Progenitor cell of endocrine pancreas (in vitro differentiated cells): ENCODE measurements around the gene HSF2BP. TPM values are rescaled to one million over a fixed set of nuclear protein-coding genes. Genes with fewer than 3 reads are reported as not detected.

ENCODE experiments used
- DNase-seq: peaks from one replicate; pipeline ENCODE4 v3.0.0; 2021; ENCODE audit warnings: low spot score; ENCODE audit not compliant: unreplicated experiment
- H3K27ac Mint-ChIP-seq: 2 replicates; pipeline ENCODE4 v1.8.0; 2021; ENCODE audit warnings: mild to moderate bottlenecking, moderate library complexity, mixed read lengths
- H3K27me3 Mint-ChIP-seq: 2 replicates; pipeline ENCODE4 v1.8.0; 2021; ENCODE audit warnings: mixed read lengths
- H3K36me3 Mint-ChIP-seq: 2 replicates; pipeline ENCODE4 v1.8.0; 2022; ENCODE audit warnings: mixed read lengths; ENCODE audit not compliant: insufficient read depth
- H3K4me1 Mint-ChIP-seq: 2 replicates; pipeline ENCODE4 v1.8.0; 2021; ENCODE audit warnings: low read depth, mixed read lengths
- H3K4me3 Mint-ChIP-seq: 2 replicates; pipeline ENCODE4 v1.8.0; 2021; ENCODE audit warnings: low read depth, mild to moderate bottlenecking, moderate library complexity, mixed read lengths
- H3K9me3 Mint-ChIP-seq: 2 replicates; pipeline ENCODE4 v1.8.0; 2021; ENCODE audit warnings: low read depth, mixed read lengths
- total RNA-seq: library from RNA; stranded (reverse); gene quantifications from 2 replicates; pipeline ENCODE4 v1.2.1, GENCODE V29; 2021
- TF ChIP-seq, protein P1 (sequence below): fragments of 200-600 bp; sonication (generic); IDR thresholded peaks from one replicate; pipeline ENCODE4 v1.5.0; 2021; ENCODE audit warnings: antibody characterized with exemption, mild to moderate bottlenecking; ENCODE audit not compliant: unreplicated experiment

HSF2BP gene
- total RNA-seq, 1 donor from 2014 or later: 2.0 TPM

DNA sequence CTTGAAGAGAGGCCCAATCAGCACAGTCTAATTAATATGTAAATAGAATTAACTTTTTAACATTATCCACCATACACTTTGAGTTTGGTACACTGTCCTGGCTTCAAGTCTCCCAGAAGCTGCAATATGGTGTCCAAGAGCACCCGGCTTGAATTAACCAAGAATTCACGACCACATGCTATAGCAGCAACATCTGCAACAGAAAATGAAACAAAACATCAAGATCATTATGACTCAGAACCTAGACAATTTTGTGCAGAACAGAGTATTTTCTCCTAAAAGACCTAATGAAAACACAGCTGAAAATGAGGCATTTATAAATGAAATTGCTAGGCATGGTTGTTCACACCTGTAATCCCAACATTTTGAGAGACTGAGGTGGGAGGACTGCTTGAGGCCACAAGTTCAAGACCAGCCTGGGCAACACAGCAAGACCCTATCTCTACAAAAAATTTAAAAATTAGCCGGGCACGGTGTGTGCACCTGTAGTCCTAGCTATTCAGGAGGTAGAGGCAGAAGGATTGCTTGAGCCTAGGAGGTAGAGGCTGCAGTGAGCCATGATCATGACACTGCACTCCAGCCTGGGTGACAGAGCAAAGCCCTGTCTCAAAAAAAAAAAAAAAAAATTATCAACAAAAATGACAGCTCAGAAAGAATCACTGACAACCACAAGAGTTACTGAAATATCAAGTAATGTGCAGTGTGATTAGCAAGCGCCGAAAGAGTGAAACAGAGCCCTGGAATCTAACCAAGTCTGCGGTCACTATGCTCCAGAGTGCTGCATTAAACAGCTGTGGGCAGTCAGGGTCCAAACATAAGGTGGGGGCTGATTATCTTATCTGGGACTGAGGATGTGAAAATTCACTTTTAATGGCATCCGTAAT lies 45.3 kb downstream of the HSF2BP start:
- no peak for DNase-seq
- Mint-ChIP-seq H3K36me3 (no peaks in the 10 kb centered on the region), H3K4me1 (peaks cover 4% of the 10 kb centered on the region), H3K27ac (no peak overlapping the region), H3K27me3 (no peaks in the 10 kb centered on the region), H3K4me3 (no peak overlapping the region), H3K9me3 (no peaks in the 10 kb centered on the region)
- TF ChIP-seq, protein P1, sequence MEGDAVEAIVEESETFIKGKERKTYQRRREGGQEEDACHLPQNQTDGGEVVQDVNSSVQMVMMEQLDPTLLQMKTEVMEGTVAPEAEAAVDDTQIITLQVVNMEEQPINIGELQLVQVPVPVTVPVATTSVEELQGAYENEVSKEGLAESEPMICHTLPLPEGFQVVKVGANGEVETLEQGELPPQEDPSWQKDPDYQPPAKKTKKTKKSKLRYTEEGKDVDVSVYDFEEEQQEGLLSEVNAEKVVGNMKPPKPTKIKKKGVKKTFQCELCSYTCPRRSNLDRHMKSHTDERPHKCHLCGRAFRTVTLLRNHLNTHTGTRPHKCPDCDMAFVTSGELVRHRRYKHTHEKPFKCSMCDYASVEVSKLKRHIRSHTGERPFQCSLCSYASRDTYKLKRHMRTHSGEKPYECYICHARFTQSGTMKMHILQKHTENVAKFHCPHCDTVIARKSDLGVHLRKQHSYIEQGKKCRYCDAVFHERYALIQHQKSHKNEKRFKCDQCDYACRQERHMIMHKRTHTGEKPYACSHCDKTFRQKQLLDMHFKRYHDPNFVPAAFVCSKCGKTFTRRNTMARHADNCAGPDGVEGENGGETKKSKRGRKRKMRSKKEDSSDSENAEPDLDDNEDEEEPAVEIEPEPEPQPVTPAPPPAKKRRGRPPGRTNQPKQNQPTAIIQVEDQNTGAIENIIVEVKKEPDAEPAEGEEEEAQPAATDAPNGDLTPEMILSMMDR: no peak

DNA sequence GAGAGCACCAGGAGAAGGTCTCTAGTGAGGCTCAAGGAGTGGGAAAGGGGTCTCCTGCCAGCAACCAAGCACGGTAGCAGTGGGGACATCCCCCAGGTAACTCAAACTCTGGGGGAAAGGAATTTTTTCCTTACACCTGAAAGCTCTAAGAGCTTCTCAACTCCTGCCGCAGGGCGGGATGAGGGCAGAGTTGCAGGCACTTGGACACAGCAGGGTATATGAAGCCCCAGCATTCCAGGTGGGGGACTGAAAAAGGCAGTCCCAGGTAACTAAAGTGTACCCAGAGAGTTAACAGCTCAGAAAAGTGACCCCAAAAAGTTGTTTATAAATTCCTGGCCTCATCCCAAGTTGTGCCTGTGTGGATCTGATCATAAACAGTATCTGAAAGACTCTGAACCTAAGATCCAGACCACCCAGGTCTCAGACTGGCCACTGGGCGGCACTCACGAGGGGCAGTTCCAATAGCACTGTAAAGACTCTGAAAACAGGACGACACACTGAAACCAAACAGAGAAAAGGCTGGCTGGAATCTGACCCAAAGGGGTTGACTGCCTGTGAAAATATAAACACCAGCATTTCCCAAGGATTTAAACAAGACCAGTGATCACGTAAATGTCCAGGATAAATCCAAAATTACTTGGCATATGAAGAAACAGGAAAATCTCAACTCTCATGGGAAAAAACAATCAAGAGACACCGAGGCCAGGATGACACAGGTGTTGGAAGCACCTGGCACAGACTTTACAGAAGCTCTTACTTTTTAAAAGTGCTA lies 47.5 kb downstream of the HSF2BP start:
- Mint-ChIP-seq H3K9me3 (peaks cover 11% of the 10 kb centered on the region), H3K4me3 (no peak overlapping the region), H3K4me1 (peaks cover 6% of the 10 kb centered on the region), H3K36me3 (peaks cover 2% of the 10 kb centered on the region), H3K27me3 (no peaks in the 10 kb centered on the region), H3K27ac (peak overlapping the region; percentile 91)
- peak; percentile 44 for DNase-seq
- TF ChIP-seq, protein P1: peak; percentile 80

DNA sequence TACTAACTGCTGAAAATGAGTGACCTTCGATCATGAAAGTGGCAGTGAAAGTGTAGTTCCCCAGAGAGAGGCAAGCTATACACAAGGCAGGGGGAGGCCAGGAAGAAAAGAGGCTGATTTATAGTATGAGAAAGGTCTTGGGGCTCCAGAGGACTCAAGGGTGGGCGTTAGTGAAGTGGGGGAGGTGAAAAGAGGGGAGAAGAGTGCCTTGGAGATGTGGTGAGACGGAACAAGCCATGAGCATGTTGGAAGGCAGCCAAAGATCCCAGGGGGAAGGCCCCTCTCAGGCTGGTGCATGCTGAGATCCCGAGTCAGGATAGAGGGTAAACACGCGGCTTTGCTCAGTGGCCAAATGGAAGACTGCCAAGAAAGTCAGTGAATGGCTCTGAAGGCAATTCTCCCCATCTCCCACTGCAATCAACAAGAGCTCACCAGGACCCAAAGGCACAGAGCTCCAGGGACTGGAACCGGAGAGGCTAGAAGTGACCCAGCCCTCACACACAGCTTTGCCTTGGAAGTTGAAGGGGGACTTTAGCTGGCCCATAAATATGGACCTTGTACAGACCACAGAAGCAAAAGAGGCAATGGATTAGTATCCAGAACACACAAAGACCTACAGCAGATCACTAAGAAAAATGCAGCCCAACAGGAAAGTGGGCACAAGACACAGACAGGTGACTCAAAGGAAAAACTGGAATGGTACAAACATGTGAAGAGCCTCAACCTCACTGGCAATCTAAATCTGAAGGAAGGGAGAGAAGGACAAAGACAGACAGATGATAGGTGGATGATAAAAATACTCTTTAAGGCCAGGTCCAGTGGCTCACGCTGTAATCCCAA lies 49.6 kb downstream of the HSF2BP start:
- no peak overlapping the region for H3K4me3 Mint-ChIP-seq
- no peak overlapping the region for H3K27ac Mint-ChIP-seq

DNA sequence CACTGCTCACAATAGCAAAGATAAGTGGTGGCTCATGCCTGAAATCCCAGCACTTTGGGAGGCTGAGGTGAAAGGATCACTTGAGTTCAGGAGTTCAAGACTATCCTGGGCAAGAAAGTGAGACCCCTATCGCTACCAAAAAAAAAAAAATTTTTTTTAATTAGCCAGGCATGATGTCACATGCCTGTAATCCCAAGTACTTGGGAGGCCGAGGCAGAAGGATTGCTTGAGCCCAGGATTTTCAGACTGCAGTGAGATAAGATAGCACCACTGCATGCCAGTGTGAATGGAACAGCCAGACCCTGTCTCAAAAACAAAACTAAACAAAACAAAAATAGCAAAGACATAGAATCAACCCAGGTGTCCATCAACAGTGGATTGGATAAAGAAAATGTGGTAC lies 50.6 kb downstream of the HSF2BP start:
- Mint-ChIP-seq H3K9me3 (peaks cover 11% of the 10 kb centered on the region), H3K27me3 (no peaks in the 10 kb centered on the region), H3K36me3 (peaks cover 2% of the 10 kb centered on the region), H3K4me3 (no peak overlapping the region), H3K27ac (no peak overlapping the region), H3K4me1 (peaks cover 6% of the 10 kb centered on the region)
- DNase-seq: no peak
- TF ChIP-seq, protein P1: no peak

More for the DNA sequence above, 49.6 kb downstream of the HSF2BP start:
- Mint-ChIP-seq H3K36me3 (peaks cover 2% of the 10 kb centered on the region), H3K4me1 (peaks cover 6% of the 10 kb centered on the region), H3K27me3 (no peaks in the 10 kb centered on the region), H3K9me3 (peaks cover 11% of the 10 kb centered on the region)
- no peak for DNase-seq
- TF ChIP-seq, protein P1: no peak

DNA sequence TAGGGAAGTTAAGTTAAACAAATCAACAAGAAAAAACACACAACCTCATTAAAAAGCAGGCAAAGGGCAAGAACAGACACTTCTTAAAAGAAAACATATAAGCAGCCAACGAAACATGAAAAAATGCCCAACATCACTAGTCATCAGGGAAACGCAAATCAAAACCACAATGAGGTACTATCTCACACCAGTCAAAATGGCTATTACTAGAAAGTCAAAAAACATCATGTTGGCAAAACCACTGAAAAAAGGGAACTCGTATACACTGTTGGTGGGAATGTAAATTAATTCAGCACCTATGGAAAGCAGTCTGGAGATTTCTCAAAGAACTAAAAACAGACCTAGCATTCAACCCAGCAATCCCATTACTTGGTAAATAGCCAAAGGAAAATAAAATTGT lies 51.1 kb downstream of the HSF2BP start:
- Mint-ChIP-seq H3K27ac (no peak overlapping the region), H3K36me3 (peaks cover 2% of the 10 kb centered on the region), H3K4me3 (no peak overlapping the region), H3K9me3 (peaks cover 11% of the 10 kb centered on the region), H3K4me1 (peaks cover 6% of the 10 kb centered on the region), H3K27me3 (no peaks in the 10 kb centered on the region)
- DNase-seq: no peak
- TF ChIP-seq, protein P1: no peak
